Neuronal stem cell (in vitro differentiated cells): ENCODE measurements around the gene BATF.

Experiments
- DNase-seq: peaks from one replicate; pipeline ENCODE4 v3.0.0-alpha.2; 2013; ENCODE audit warnings: low spot score
- H2AFZ ChIP-seq: one replicate; pipeline ENCODE4 v1.6.1; 2013; ENCODE audit warnings: mild to moderate bottlenecking, low read length, inconsistent platforms
- H2AK5ac ChIP-seq: 2 replicates; pipeline ENCODE4 v1.6.1; 2013; ENCODE audit warnings: low read depth, mild to moderate bottlenecking, inconsistent platforms, low read length, moderate library complexity, mixed read lengths
- H2BK120ac ChIP-seq: 2 replicates; pipeline ENCODE4 v1.6.1; 2013; ENCODE audit warnings: low read depth, mild to moderate bottlenecking, inconsistent platforms, low read length, moderate library complexity, mixed read lengths
- H2BK12ac ChIP-seq: one replicate; pipeline ENCODE4 v1.6.1; 2013; ENCODE audit warnings: low read length, inconsistent platforms
- H2BK15ac ChIP-seq: 2 replicates; pipeline ENCODE4 v1.6.1; 2013; ENCODE audit warnings: mild to moderate bottlenecking, low read length, inconsistent platforms, mixed read lengths
- H2BK5ac ChIP-seq: one replicate; pipeline ENCODE4 v1.6.1; 2013; ENCODE audit warnings: inconsistent platforms, mild to moderate bottlenecking, low read length, moderate library complexity
- H3K14ac ChIP-seq: one replicate; pipeline ENCODE4 v1.6.1; 2013; ENCODE audit warnings: low read length, inconsistent platforms
- H3K18ac ChIP-seq: 2 replicates; pipeline ENCODE4 v1.6.1; 2013; ENCODE audit warnings: low read length, inconsistent platforms
- H3K23ac ChIP-seq: 2 replicates; pipeline ENCODE4 v1.6.1; 2013; ENCODE audit warnings: low read depth, mild to moderate bottlenecking, mixed read lengths, low read length, inconsistent platforms; ENCODE audit not compliant: poor library complexity
- H3K27ac ChIP-seq: replicated peaks from 3 replicates; pipeline ENCODE4 v1.5.1; 2013; ENCODE audit warnings: low read length, inconsistent platforms
- H3K27me3 ChIP-seq, 3 experiments: 2 replicates each; pipeline ENCODE4 v1.6.1; 2013; ENCODE audit warnings: low read length in 3 of 3, mild to moderate bottlenecking in 2 of 3, inconsistent platforms in 1 of 3, low read depth in 1 of 3, mixed read lengths in 1 of 3, moderate library complexity in 1 of 3; ENCODE audit not compliant: control insufficient read depth in 3 of 3, insufficient read depth in 3 of 3
- H3K36me3 ChIP-seq, 2 donors: replicated peaks in 1 of 2; 2 replicates each; pipeline ENCODE4 v1.6.1; 2013; ENCODE audit warnings: low read length in 2 of 2; ENCODE audit not compliant: control insufficient read depth in 2 of 2, insufficient read depth in 2 of 2
- H3K4ac ChIP-seq: 2 replicates; pipeline ENCODE4 v1.6.1; 2013; ENCODE audit warnings: inconsistent platforms, mild to moderate bottlenecking, low read length, moderate library complexity
- H3K4me1 ChIP-seq, 2 donors: 1 replicate in 1 of 2; 2 replicates in 1 of 2; pipeline ENCODE4 v1.6.1; 2013; ENCODE audit warnings: low read length in 2 of 2, low read depth in 1 of 2; ENCODE audit not compliant: control insufficient read depth in 2 of 2, insufficient read depth in 1 of 2
- H3K4me2 ChIP-seq: one replicate; pipeline ENCODE4 v1.6.1; 2013; ENCODE audit warnings: mild to moderate bottlenecking, low read length, inconsistent platforms; ENCODE audit not compliant: insufficient read depth, poor library complexity, severe bottlenecking
- H3K4me3 ChIP-seq, 2 donors: 2 replicates each; pipeline ENCODE4 v1.5.1; 2013; ENCODE audit warnings: low read length in 2 of 2, mild to moderate bottlenecking in 2 of 2, inconsistent platforms in 1 of 2, moderate library complexity in 1 of 2
- H3K79me1 ChIP-seq: one replicate; pipeline ENCODE4 v1.6.1; 2013; ENCODE audit warnings: low read depth, mild to moderate bottlenecking, inconsistent platforms, low read length, moderate library complexity
- H3K9ac ChIP-seq: one replicate; pipeline ENCODE4 v1.6.1; 2013; ENCODE audit warnings: mild to moderate bottlenecking, low read depth, low read length, inconsistent platforms; ENCODE audit not compliant: poor library complexity
- H3K9me3 ChIP-seq, 2 donors: replicated peaks in 1 of 2; 2 replicates each; pipeline versions ENCODE3 to v1.6.1; 2013; ENCODE audit warnings: low read length in 2 of 2, mild to moderate bottlenecking in 2 of 2, inconsistent platforms in 1 of 2, low read depth in 1 of 2, mixed read lengths in 1 of 2, moderate library complexity in 1 of 2; ENCODE audit not compliant: control insufficient read depth in 2 of 2, insufficient read depth in 1 of 2
- H4K8ac ChIP-seq: one replicate; pipeline ENCODE4 v1.6.1; 2013; ENCODE audit warnings: low read depth, mild to moderate bottlenecking, inconsistent platforms, low read length, moderate library complexity
- H4K91ac ChIP-seq: one replicate; pipeline ENCODE4 v1.6.1; 2013; ENCODE audit warnings: low read length, low read depth, mild to moderate bottlenecking, inconsistent platforms; ENCODE audit not compliant: poor library complexity
- WGBS, 2 donors: extraction: QIAGEN DNeasy Blood & Tissue Kit; methylation state at CpG; one replicate each; pipeline ENCODE4 v1.1.7; 2013; ENCODE audit warnings: missing lambda C conversion rate in 2 of 2, mixed read lengths in 1 of 2; ENCODE audit not compliant: insufficient read length in 2 of 2, insufficient replicate concordance in 1 of 2; ENCODE audit errors: extremely low coverage in 2 of 2; 5-methylcytosine and 5-hydroxymethylcytosine counted together

Gene BATF

DNA sequence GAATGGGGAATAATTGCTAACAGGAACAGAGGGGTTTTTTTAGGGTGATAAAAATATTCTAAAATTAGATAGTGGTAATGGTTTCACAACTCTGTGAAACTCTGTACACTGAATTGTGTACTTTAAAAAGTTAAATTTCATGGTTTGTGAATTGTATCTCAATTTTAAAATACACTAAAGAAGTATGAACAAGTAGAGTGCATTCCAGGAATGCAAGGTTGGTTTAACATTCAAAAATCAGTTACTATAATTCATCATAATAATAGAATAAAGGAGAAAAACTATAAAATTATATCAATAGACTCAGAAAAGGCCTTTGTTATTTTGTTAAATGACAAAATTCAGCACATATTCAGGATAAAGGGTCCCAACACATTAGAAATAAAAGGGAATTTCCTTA, 11.1 kb upstream of the BATF start:
- Histone ChIP-seq H3K14ac (no peak overlapping the region), H2BK15ac (no peak overlapping the region), H3K36me3 (no peaks in the 10 kb centered on the region), H4K91ac (no peak overlapping the region), H3K18ac (no peak overlapping the region), H2BK120ac (no peak overlapping the region), H3K4ac (no peak overlapping the region), H4K8ac (no peak overlapping the region), H2AK5ac (no peak overlapping the region), H3K4me2 (no peak overlapping the region), H2BK5ac (no peak overlapping the region), H3K23ac (no peak overlapping the region), H3K27ac (no peak overlapping the region), H2BK12ac (no peak overlapping the region), H3K9me3 (peaks cover 0 to 4% of the 10 kb centered on the region in 2 donors), H2AFZ (no peak overlapping the region), H3K4me3 (no peak overlapping the region), H3K9ac (no peak overlapping the region), H3K4me1 (no peaks in the 10 kb centered on the region), H3K79me1 (no peaks in the 10 kb centered on the region), H3K27me3 (peaks cover 0 to 19% (median 0%) of the 10 kb centered on the region in 3 experiments)
- DNase-seq = no peak

DNA sequence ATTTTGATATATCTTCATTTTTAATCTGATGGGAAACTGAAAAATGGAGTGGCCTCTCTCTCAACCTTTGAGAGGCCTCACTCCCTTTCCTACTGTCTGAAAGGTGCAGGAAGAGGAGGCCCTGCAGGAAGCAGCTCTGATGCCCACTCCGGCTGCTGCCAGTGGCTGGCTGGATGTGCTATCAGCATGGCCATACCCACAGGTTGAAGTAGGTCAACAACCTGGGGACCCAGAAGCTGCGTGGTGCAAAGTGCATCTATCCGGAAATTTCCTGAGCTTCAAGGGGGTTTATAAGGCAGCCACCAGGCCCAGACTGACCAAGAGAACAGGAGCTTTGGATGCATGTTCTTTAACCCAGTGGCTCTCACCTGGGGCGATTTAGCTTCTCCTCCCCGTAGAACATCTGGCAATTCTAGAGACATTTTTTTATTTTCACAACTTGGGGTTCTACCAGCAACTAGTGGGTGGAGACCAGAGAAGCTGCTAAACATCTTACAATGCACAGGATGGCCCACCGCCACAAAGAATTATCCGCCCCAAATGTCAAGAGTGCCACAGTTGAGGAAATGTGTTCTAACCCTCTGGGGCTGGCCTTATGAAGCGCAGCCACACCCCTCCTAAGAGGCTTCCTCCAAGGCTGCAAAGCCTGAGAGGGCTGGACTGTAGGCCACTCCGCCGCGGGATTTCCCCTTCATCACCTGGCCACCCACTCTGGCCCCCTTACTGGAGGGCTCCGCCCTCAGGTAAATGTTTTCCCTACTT, 8.2 kb upstream of the BATF start:
- no peaks in the 10 kb centered on the region for H3K79me1 ChIP-seq
- no peak overlapping the region for H3K4me3 ChIP-seq
- H3K18ac ChIP-seq = no peak overlapping the region
- peaks cover 0 to 24% (median 0%) of the 10 kb centered on the region in 3 experiments for H3K27me3 ChIP-seq
- DNase-seq = no peak
- H3K23ac ChIP-seq = no peak overlapping the region
- no peaks in the 10 kb centered on the region for H3K36me3 ChIP-seq
- no peak overlapping the region for H3K4me2 ChIP-seq
- no peak overlapping the region for H2BK15ac ChIP-seq
- no peak overlapping the region for H2AFZ ChIP-seq
- no peak overlapping the region for H2BK120ac ChIP-seq
- H4K8ac ChIP-seq = no peak overlapping the region
- H2BK12ac ChIP-seq = no peak overlapping the region
- no peak overlapping the region for H2AK5ac ChIP-seq
- no peak overlapping the region for H3K9ac ChIP-seq
- H3K4ac ChIP-seq = no peak overlapping the region
- no CpG with 5 or more reads among the region's 12 CpGs for WGBS, 2 donors
- no peak overlapping the region for H4K91ac ChIP-seq
- no peak overlapping the region for H2BK5ac ChIP-seq
- no peaks in the 10 kb centered on the region for H3K4me1 ChIP-seq
- peaks cover 0 to 4% of the 10 kb centered on the region in 2 donors for H3K9me3 ChIP-seq
- no peak overlapping the region for H3K27ac ChIP-seq
- H3K14ac ChIP-seq = peak overlapping the region; percentile 66

DNA sequence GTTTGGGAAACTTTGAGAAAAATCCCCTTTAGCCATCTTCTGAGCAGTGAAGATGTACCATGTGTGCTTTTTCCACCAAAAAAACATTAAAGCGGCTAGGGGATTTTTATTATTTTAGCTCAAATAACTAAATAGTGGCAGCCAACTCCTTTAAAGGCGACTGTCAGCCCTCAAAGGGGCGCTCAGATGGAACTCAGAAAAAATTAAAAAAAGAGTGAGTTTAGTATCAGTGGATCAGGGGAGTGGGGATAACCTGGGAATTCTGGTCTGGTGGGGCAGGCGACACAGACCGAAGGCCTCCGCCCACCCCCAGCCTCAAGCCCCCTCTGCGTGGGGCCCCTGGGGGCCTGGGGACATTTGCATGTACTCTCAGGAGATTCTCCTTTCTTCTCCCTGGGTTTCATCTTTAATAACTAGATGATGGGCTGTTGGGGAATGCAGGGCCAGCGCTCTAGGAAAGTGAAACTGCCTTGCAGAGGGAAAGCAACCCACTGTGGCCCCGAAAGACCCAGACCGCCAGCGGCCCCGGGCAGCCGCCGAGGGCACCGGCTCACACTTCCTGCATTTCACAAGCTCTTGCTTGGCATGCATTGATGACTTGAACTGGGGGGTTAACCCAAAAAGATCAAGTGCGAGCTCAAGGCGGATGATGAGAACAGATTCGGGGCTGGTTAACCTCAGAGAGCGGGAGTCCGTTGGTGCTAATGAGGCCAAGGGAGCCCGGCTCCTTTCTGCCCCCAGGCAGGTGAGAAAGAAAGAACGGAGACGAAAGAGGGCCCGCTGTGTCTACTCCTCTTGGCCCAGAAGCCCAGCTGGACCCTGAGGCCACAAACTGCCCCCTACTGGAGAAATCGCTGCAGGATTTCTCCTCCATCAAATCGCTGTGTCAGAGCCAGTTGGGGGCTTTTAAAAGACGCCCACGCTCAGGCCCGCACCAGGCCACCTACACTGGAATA, 7.3 kb upstream of the BATF start:
- Histone ChIP-seq H3K4me1 (no peaks in the 10 kb centered on the region), H4K91ac (no peak overlapping the region), H3K4me3 (no peak overlapping the region), H2AFZ (peak overlapping the region; percentile 66), H2BK15ac (peak overlapping the region; percentile 32), H2BK5ac (no peak overlapping the region), H3K27me3 (peaks cover 0 to 24% (median 0%) of the 10 kb centered on the region in 3 experiments), H3K9ac (no peak overlapping the region), H3K18ac (peak overlapping the region; percentile 11), H4K8ac (no peak overlapping the region), H3K23ac (no peak overlapping the region), H2BK120ac (no peak overlapping the region), H2AK5ac (no peak overlapping the region), H2BK12ac (no peak overlapping the region), H3K9me3 (peaks cover 0 to 4% of the 10 kb centered on the region in 2 donors), H3K36me3 (no peaks in the 10 kb centered on the region), H3K4ac (no peak overlapping the region), H3K4me2 (no peak overlapping the region), H3K14ac (no peak overlapping the region), H3K79me1 (no peaks in the 10 kb centered on the region), H3K27ac (no peak overlapping the region)
- DNase-seq = no peak
- WGBS, 2 donors = no CpG with 5 or more reads among the region's 29 CpGs

DNA sequence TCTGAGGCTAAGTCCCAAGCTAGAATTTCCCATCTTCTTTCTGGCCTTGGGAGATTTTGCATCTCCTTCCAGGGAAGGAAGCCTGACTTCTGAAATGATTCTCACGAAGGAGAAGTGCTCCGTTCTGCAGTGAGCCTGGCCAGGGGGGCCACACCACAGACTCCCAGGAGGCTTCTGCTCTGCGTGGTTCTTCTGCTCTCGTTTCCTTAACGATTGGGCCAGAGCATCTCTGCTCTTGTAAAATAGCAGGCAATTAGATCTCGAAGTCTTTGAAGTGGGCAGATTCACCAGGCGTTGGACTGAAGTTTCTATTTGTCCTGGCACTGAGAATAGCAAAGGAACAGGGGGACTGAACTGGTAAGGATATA, 6.7 kb upstream of the BATF start:
- Histone ChIP-seq H3K9me3 (peaks cover 0 to 4% of the 10 kb centered on the region in 2 donors), H4K8ac (no peak overlapping the region), H3K14ac (no peak overlapping the region), H3K27ac (no peak overlapping the region), H2BK12ac (no peak overlapping the region), H3K4me1 (no peaks in the 10 kb centered on the region), H3K4ac (no peak overlapping the region), H3K27me3 (peaks cover 0 to 24% (median 0%) of the 10 kb centered on the region in 3 experiments), H3K9ac (no peak overlapping the region), H3K4me2 (no peak overlapping the region), H2BK5ac (no peak overlapping the region), H3K23ac (no peak overlapping the region), H2AK5ac (no peak overlapping the region), H2AFZ (peak overlapping the region; percentile 66), H4K91ac (no peak overlapping the region), H3K18ac (no peak overlapping the region), H3K4me3 (no peak overlapping the region), H3K79me1 (no peaks in the 10 kb centered on the region), H2BK15ac (no peak overlapping the region), H2BK120ac (no peak overlapping the region), H3K36me3 (no peaks in the 10 kb centered on the region)
- no peak for DNase-seq
- WGBS, 2 donors = no CpG with 5 or more reads among the region's 7 CpGs
